Nephron (organoid): Measurements from ENCODE around the gene LYRM7.

Source experiments
- H3K27ac Mint-ChIP-seq, 3 experiments: 2 replicates each; pipeline ENCODE4 v1.8.0; 2020; ENCODE audit warnings: mixed read lengths in 3 of 3, mild to moderate bottlenecking in 2 of 3, moderate library complexity in 1 of 3
- H3K27me3 Mint-ChIP-seq: 2 replicates; pipeline ENCODE4 v1.8.0; 2021; ENCODE audit warnings: low read depth, mild to moderate bottlenecking, moderate library complexity, mixed read lengths
- H3K36me3 Mint-ChIP-seq: 2 replicates; pipeline ENCODE4 v1.8.0; 2020; ENCODE audit warnings: low read depth, mixed read lengths
- H3K4me1 Mint-ChIP-seq: 2 replicates; pipeline ENCODE4 v1.8.0; 2020; ENCODE audit warnings: mixed read lengths
- H3K4me3 Mint-ChIP-seq, 3 experiments: 2 replicates each; pipeline ENCODE4 v1.8.0; 2020; ENCODE audit warnings: mild to moderate bottlenecking in 3 of 3, mixed read lengths in 3 of 3, moderate library complexity in 2 of 3
- H3K9me3 Mint-ChIP-seq: 2 replicates; pipeline ENCODE4 v1.8.0; 2020; ENCODE audit warnings: mixed read lengths
- TF ChIP-seq, protein P1 (sequence below), 3 experiments: fragments of 200-600 bp; sonication (generic); IDR thresholded peaks; one replicate each; pipeline ENCODE4 v1.5.0; 2021; ENCODE audit warnings: antibody characterized with exemption in 3 of 3; ENCODE audit not compliant: unreplicated experiment in 3 of 3

Gene LYRM7

DNA sequence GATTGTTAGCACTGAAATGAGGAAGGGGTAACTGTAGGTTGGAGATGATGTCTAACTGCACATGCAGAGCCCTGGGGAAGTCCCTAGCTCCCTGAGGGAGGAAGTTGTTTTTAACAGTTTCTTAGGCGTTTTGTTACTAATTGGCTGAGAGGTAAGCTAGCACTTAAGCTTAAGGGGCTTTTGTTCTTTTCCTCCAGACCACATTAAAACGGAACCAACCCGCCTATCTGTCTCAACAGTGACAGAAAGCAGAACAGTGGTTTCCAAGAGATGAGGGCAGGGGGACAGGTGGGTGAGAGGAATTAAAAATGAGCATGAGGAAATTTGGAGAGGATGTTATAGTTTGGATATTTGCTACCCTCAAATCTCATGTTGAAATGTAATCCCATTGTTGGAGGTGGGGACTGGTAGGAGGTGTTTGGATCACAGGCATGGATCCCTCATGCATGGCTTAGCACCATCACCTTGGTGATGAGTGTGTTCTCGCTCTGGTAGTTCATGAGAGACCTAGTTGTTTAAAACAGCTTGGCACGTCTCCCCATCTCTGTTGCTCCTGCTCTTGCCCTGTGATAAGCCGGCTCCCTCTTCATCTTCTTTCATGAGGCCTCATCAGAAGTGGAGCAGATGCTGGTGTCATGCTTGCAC, 38.9 kb downstream of the LYRM7 start:
- Mint-ChIP-seq H3K27me3 (no peaks in the 10 kb centered on the region), H3K36me3 (no peaks in the 10 kb centered on the region), H3K9me3 (no peaks in the 10 kb centered on the region), H3K4me3 (no peak overlapping the region), H3K4me1 (peaks cover 5% of the 10 kb centered on the region), H3K27ac (peak overlapping the region in 2 of 3 experiments; percentile 31 to 45)
- TF ChIP-seq, protein P1, sequence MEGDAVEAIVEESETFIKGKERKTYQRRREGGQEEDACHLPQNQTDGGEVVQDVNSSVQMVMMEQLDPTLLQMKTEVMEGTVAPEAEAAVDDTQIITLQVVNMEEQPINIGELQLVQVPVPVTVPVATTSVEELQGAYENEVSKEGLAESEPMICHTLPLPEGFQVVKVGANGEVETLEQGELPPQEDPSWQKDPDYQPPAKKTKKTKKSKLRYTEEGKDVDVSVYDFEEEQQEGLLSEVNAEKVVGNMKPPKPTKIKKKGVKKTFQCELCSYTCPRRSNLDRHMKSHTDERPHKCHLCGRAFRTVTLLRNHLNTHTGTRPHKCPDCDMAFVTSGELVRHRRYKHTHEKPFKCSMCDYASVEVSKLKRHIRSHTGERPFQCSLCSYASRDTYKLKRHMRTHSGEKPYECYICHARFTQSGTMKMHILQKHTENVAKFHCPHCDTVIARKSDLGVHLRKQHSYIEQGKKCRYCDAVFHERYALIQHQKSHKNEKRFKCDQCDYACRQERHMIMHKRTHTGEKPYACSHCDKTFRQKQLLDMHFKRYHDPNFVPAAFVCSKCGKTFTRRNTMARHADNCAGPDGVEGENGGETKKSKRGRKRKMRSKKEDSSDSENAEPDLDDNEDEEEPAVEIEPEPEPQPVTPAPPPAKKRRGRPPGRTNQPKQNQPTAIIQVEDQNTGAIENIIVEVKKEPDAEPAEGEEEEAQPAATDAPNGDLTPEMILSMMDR (IDR thresholded peaks at IDR 0.05; ENCODE audit: unreplicated experiment in 3 of 3): no peak

GRCh38 chr5:131210151-131210510, 39.4 kb downstream of the LYRM7 start:
- H3K27ac Mint-ChIP-seq: peak overlapping the region in 2 of 3 experiments; percentile 31 to 45
- TF ChIP-seq, protein P1 (IDR thresholded peaks at IDR 0.05; ENCODE audit: unreplicated experiment in 3 of 3): no peak
- H3K36me3 Mint-ChIP-seq: no peaks in the 10 kb centered on the region
- H3K4me1 Mint-ChIP-seq: peaks cover 10% of the 10 kb centered on the region
- no peak overlapping the region for H3K4me3 Mint-ChIP-seq
- H3K27me3 Mint-ChIP-seq: no peaks in the 10 kb centered on the region
- no peaks in the 10 kb centered on the region for H3K9me3 Mint-ChIP-seq

DNA sequence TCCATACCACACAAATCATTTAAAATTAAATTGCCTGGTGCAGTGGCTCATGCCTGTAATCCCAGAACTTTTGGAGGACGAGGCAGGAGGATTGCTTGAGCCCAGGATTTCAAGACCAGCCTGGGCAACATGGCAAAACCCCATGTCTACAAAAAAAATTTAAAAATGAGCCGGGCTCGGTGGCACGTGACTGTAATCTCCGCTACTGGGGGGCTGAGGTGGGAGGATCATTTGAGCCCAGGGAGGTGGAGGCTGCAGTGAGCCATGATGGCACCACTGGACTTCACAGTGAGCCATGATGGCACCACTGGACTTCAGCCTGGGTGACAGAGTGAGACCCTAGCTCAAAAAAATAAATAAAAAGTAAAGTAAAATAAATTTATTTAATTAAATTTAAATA, 40.9 kb downstream of the LYRM7 start:
- H3K36me3 Mint-ChIP-seq: no peaks in the 10 kb centered on the region
- no peak overlapping the region for H3K4me3 Mint-ChIP-seq
- TF ChIP-seq, protein P1 (IDR thresholded peaks at IDR 0.05; ENCODE audit: unreplicated experiment in 3 of 3): no peak
- H3K27me3 Mint-ChIP-seq: no peaks in the 10 kb centered on the region
- no peak overlapping the region for H3K27ac Mint-ChIP-seq
- H3K9me3 Mint-ChIP-seq: no peaks in the 10 kb centered on the region
- H3K4me1 Mint-ChIP-seq: peaks cover 12% of the 10 kb centered on the region

- no peaks in the 10 kb centered on the region for H3K27me3 Mint-ChIP-seq
- no peak overlapping the region for H3K4me3 Mint-ChIP-seq
Measured at GRCh38 chr5:131212471-131213021, 41.8 kb downstream of the LYRM7 start.

GRCh38 chr5:131214609-131215227, 44.0 kb downstream of the LYRM7 start:
- no peaks in the 10 kb centered on the region for H3K27me3 Mint-ChIP-seq
- TF ChIP-seq, protein P1 (IDR thresholded peaks at IDR 0.05; ENCODE audit: unreplicated experiment in 3 of 3): no peak

More at GRCh38 chr5:131212471-131213021, 41.8 kb downstream of the LYRM7 start:
- Mint-ChIP-seq H3K4me1 (peaks cover 12% of the 10 kb centered on the region), H3K9me3 (no peaks in the 10 kb centered on the region), H3K36me3 (no peaks in the 10 kb centered on the region), H3K27ac (peak overlapping the region in 1 of 3 experiments; percentile 0)
- TF ChIP-seq, protein P1 (IDR thresholded peaks at IDR 0.05; ENCODE audit: unreplicated experiment in 3 of 3): no peak

More at GRCh38 chr5:131214609-131215227, 44.0 kb downstream of the LYRM7 start:
- no peaks in the 10 kb centered on the region for H3K36me3 Mint-ChIP-seq
- peak overlapping the region; percentile 89 to 94 (median 90) for H3K27ac Mint-ChIP-seq
- H3K9me3 Mint-ChIP-seq: no peaks in the 10 kb centered on the region
- H3K4me3 Mint-ChIP-seq: peak overlapping the region in 2 of 3 experiments; percentile 29 to 62
- peaks cover 12% of the 10 kb centered on the region for H3K4me1 Mint-ChIP-seq
